Neural cell (in vitro differentiated cells): Measurements from ENCODE around the gene RASL12. TPM values are rescaled to one million over a fixed set of nuclear protein-coding genes. Genes with fewer than 3 reads are reported as not detected.

Source experiments
- H2AFZ ChIP-seq: fragments of 200-600, 300-800 bp; sonication (generic), shearing (Covaris generic); 2 replicates; pipeline ENCODE4 v1.6.0; 2014; ENCODE audit warnings: low read depth, mild to moderate bottlenecking, antibody characterized with exemption, low read length, moderate library complexity
- H3F3A ChIP-seq: fragments of 200-600 bp; shearing (Covaris generic); 2 replicates; pipeline ENCODE4 v1.6.1; 2016; ENCODE audit warnings: mild to moderate bottlenecking, moderate library complexity, mixed read lengths, antibody characterized with exemption, low read length; ENCODE audit not compliant: insufficient read depth, poor library complexity, severe bottlenecking
- H3K27ac ChIP-seq: fragments of 200-600, 300-800 bp; sonication (generic), shearing (Covaris generic); 2 replicates; pipeline ENCODE4 v1.5.1; 2014; ENCODE audit warnings: mild to moderate bottlenecking, low read length, moderate library complexity
- H3K27me3 ChIP-seq: fragments of 300-800, 200-600 bp; sonication (generic), shearing (Covaris generic); 2 replicates; pipeline ENCODE4 v1.6.0; 2014; ENCODE audit warnings: mild to moderate bottlenecking, low read depth, low read length, moderate library complexity; ENCODE audit not compliant: insufficient read depth
- H3K36me3 ChIP-seq: fragments of 300-800, 200-600 bp; sonication (generic), shearing (Covaris generic); 2 replicates; pipeline ENCODE4 v1.5.1; 2014; ENCODE audit warnings: mild to moderate bottlenecking, antibody characterized with exemption, low read length, moderate library complexity; ENCODE audit not compliant: insufficient read depth
- H3K4me2 ChIP-seq: fragments of 300-800, 200-600 bp; sonication (generic), shearing (Covaris generic); 2 replicates; pipeline ENCODE4 v1.6.0; 2014; ENCODE audit warnings: mild to moderate bottlenecking, low read length
- H3K4me3 ChIP-seq: fragments of 300-800, 200-600 bp; sonication (generic), shearing (Covaris generic); 2 replicates; pipeline ENCODE4 v1.5.1; 2014; ENCODE audit warnings: mild to moderate bottlenecking, low read length, moderate library complexity
- H3K79me2 ChIP-seq: fragments of 200-600 bp; shearing (Covaris generic); replicated peaks from 2 replicates; pipeline ENCODE4 v1.6.0; 2014; ENCODE audit warnings: mild to moderate bottlenecking, low read length, moderate library complexity; ENCODE audit not compliant: insufficient read depth
- H3K9ac ChIP-seq: fragments of 300-800, 200-600 bp; sonication (generic), shearing (Covaris generic); 2 replicates; pipeline ENCODE4 v1.6.1; 2016; ENCODE audit warnings: mild to moderate bottlenecking, low read length, mixed read lengths
- H3K9me2 ChIP-seq: fragments of 200-600 bp; shearing (Covaris generic); 2 replicates; pipeline ENCODE4 v1.6.1; 2016; ENCODE audit warnings: mild to moderate bottlenecking, low read length, mixed read lengths; ENCODE audit not compliant: insufficient read depth
- H3K9me3 ChIP-seq: fragments of 200-600, 300-800 bp; sonication (generic), shearing (Covaris generic); 2 replicates; pipeline ENCODE4 v1.6.1; 2016; ENCODE audit warnings: mild to moderate bottlenecking, mixed run types, low read length, moderate library complexity, mixed read lengths
- H4K20me1 ChIP-seq: fragments of 200-600 bp; shearing (Covaris generic); 2 replicates; pipeline ENCODE4 v1.6.1; 2016; ENCODE audit warnings: mild to moderate bottlenecking, mixed run types; ENCODE audit not compliant: insufficient read depth
- CTCF ChIP-seq: fragments of 450-650 bp; IDR thresholded peaks from 2 replicates; pipeline ENCODE4 v1.5.1; 2014; ENCODE audit warnings: antibody characterized with exemption, mild to moderate bottlenecking, moderate library complexity; ENCODE audit not compliant: poor library complexity, severe bottlenecking
- EP300 ChIP-seq: fragments of 450-650 bp; conservative IDR thresholded peaks from 2 replicates; pipeline ENCODE4 v1.6.1; 2014; ENCODE audit warnings: antibody characterized with exemption, mild to moderate bottlenecking, moderate library complexity; ENCODE audit not compliant: poor library complexity, severe bottlenecking
- EZH2 ChIP-seq: fragments of 200-600, 300-800 bp; shearing (Covaris generic), sonication (generic); IDR thresholded peaks from 2 replicates; pipeline ENCODE4 v1.6.1; 2014; ENCODE audit warnings: antibody characterized with exemption, low read length, borderline replicate concordance, mild to moderate bottlenecking; ENCODE audit not compliant: insufficient read depth, poor library complexity, severe bottlenecking
- MXI1 ChIP-seq: fragments of 450-650 bp; conservative IDR thresholded peaks from 2 replicates; pipeline ENCODE4 v1.6.1; 2014; ENCODE audit warnings: antibody characterized with exemption, mild to moderate bottlenecking; ENCODE audit not compliant: poor library complexity, severe bottlenecking
- POLR2AphosphoS5 ChIP-seq: IDR thresholded peaks from 2 replicates; pipeline ENCODE4 v1.6.1; 2012
- RAD21 ChIP-seq: fragments of 450-650 bp; conservative IDR thresholded peaks from 2 replicates; pipeline ENCODE4 v1.6.1; 2014; ENCODE audit warnings: antibody characterized with exemption, mild to moderate bottlenecking, moderate library complexity
- REST ChIP-seq: IDR thresholded peaks from 2 replicates; pipeline ENCODE4 v1.6.1; 2012; ENCODE audit warnings: borderline replicate concordance
- SMC3 ChIP-seq: fragments of 450-650 bp; conservative IDR thresholded peaks from 2 replicates; pipeline ENCODE4 v1.6.1; 2014; ENCODE audit warnings: antibody characterized with exemption, mild to moderate bottlenecking, moderate library complexity; ENCODE audit not compliant: poor library complexity
- TAF1 ChIP-seq: IDR thresholded peaks from 2 replicates; pipeline ENCODE4 v1.6.1; 2012; ENCODE audit warnings: low read depth
- polyA plus RNA-seq: library from polyadenylated mRNA; depleted of rRNA; stranded (reverse); fragments of >200 nt; gene quantifications from 2 replicates; pipeline ENCODE4 v1.2.3, GENCODE V29; 2014

RASL12 gene
- polyA plus RNA-seq, 1 donor from 2014 or later: not detected

- H3K9ac ChIP-seq: no peak overlapping the region
- H3K4me3 ChIP-seq: no peak overlapping the region
- H3K79me2 ChIP-seq: no peaks in the 10 kb centered on the region
- no peak overlapping the region for H2AFZ ChIP-seq
- no peak for TF ChIP-seq EZH2
- no peak for TF ChIP-seq CTCF
- no peak for TF ChIP-seq REST
- no peak for TF ChIP-seq TAF1
- TF ChIP-seq RAD21: no peak
- no peak for TF ChIP-seq SMC3
- no peak for TF ChIP-seq EP300
- no peak for TF ChIP-seq MXI1
- no peak for TF ChIP-seq POLR2AphosphoS5
- no peaks in the 10 kb centered on the region for H3K36me3 ChIP-seq
- H3K27me3 ChIP-seq: peaks cover 11% of the 10 kb centered on the region
- no peaks in the 10 kb centered on the region for H4K20me1 ChIP-seq
- H3K4me2 ChIP-seq: no peak overlapping the region
- H3K9me2 ChIP-seq: no peaks in the 10 kb centered on the region
- no peaks in the 10 kb centered on the region for H3F3A ChIP-seq
- H3K9me3 ChIP-seq: no peaks in the 10 kb centered on the region
- no peak overlapping the region for H3K27ac ChIP-seq
Measured at GRCh38 chr15:65084500-65085206, 16.9 kb upstream of the RASL12 start.

- H3K36me3 ChIP-seq: no peaks in the 10 kb centered on the region
- H3F3A ChIP-seq: no peaks in the 10 kb centered on the region
- no peaks in the 10 kb centered on the region for H3K79me2 ChIP-seq
- H3K9ac ChIP-seq: no peak overlapping the region
- H2AFZ ChIP-seq: no peak overlapping the region
- no peak overlapping the region for H3K4me3 ChIP-seq
- no peak overlapping the region for H3K27ac ChIP-seq
- H4K20me1 ChIP-seq: no peaks in the 10 kb centered on the region
- no peaks in the 10 kb centered on the region for H3K9me3 ChIP-seq
- peaks cover 14% of the 10 kb centered on the region for H3K27me3 ChIP-seq
- TF ChIP-seq REST: peak; percentile 72
- TF ChIP-seq EZH2: no peak
- peak; percentile 60 for TF ChIP-seq CTCF
- peak; percentile 60 for TF ChIP-seq RAD21
- peak; percentile 58 for TF ChIP-seq SMC3
- no peak for TF ChIP-seq EP300
- H3K4me2 ChIP-seq: no peak overlapping the region
- H3K9me2 ChIP-seq: no peaks in the 10 kb centered on the region
Measured at GRCh38 chr15:65083262-65083701, 15.5 kb upstream of the RASL12 start.
